A549 (cell line): ENCODE measurements around the gene DHRS12. TPM values are rescaled to one million over a fixed set of nuclear protein-coding genes. Genes with fewer than 3 reads are reported as not detected.

Experiments used
- ATAC-seq, 2 experiments: fragments of 200-7000 bp in 1 of 2; fragments of >200 bp in 1 of 2; cut with Nextera tagmentation in 1 of 2; cut with Tn5 transposase in 1 of 2; 3 replicates each; pipeline versions ENCODE4 v1.8.0 to v1.9.1; 2018 to 2020; ENCODE audit warnings: mild to moderate bottlenecking in 1 of 2, moderate library complexity in 1 of 2
- CTCF ChIA-PET: fragments of 300-600 bp; sonication (Branson Sonifier 250); formaldehyde crosslinking; extraction: SDS; loops from one replicate; lab custom pipeline; 2021; ENCODE audit warnings: antibody characterized with exemption, inconsistent platforms; lab: Yijun Ruan, JAX
- POLR2A ChIA-PET: fragments of 350-600 bp; formaldehyde crosslinking; extraction: SDS; loops from one replicate; lab custom pipeline; 2021; ENCODE audit warnings: antibody characterized with exemption, inconsistent platforms; lab: Yijun Ruan, JAX
- DNase-seq, 2 experiments: peaks; one replicate each; pipeline versions ENCODE4 v3.0.0 to v3.0.0-alpha.2; 2011 to 2016; ENCODE audit warnings: low read depth in 1 of 2, low spot score in 1 of 2
- FAIRE-seq: peaks from 2 replicates; lab custom pipeline; 2011; peaks lifted over from hg19 to GRCh38; lab: Jason Lieb, UNC
- H3K27ac ChIP-seq, 2 experiments: fragments of >200 bp; sonication (Bioruptor Twin); formaldehyde crosslinking; 3 replicates each; pipeline ENCODE4 v1.5.1; 2016 to 2017
- H3K4me1 ChIP-seq: fragments of >200 bp; sonication (Bioruptor Twin); formaldehyde crosslinking; 3 replicates; pipeline ENCODE4 v1.6.1; 2016
- H3K4me2 ChIP-seq: fragments of >200 bp; sonication (Bioruptor Twin); formaldehyde crosslinking; 3 replicates; pipeline ENCODE4 v1.6.1; 2016
- H3K4me3 ChIP-seq: fragments of >200 bp; sonication (Bioruptor Twin); formaldehyde crosslinking; 3 replicates; pipeline ENCODE4 v1.5.1; 2016
- H3K9me3 ChIP-seq: fragments of >200 bp; sonication (Bioruptor Twin); formaldehyde crosslinking; 3 replicates; pipeline ENCODE4 v1.6.1; 2016
- BCL3 ChIP-seq: fragments of >200 bp; sonication (Bioruptor Twin); formaldehyde crosslinking; IDR thresholded peaks from 3 replicates; pipeline ENCODE4 v1.6.1; 2016
- CBX2 ChIP-seq: fragments of 200-600 bp; sonication (generic); IDR thresholded peaks from 2 replicates; pipeline ENCODE4 v1.6.1; 2016; ENCODE audit warnings: low read depth, mild to moderate bottlenecking, borderline replicate concordance
- CEBPB ChIP-seq, 2 experiments: fragments of >200 bp in 1 of 2; sonication (Bioruptor Twin) in 1 of 2; formaldehyde crosslinking in 1 of 2; IDR thresholded peaks; 2 replicates each; pipeline ENCODE4 v1.6.1; 2012 to 2016
- CHD2 ChIP-seq: fragments of 150-350 bp; IDR thresholded peaks from 2 replicates; pipeline ENCODE4 v1.6.1; 2014; ENCODE audit warnings: low read length; ENCODE audit not compliant: partially characterized antibody
- HEYL ChIP-seq: fragments of 250-450 bp; sonication (Bioruptor Pico); IDR thresholded peaks from 2 replicates; pipeline ENCODE4 v1.8.0; 2021; ENCODE audit warnings: mild to moderate bottlenecking, moderate library complexity
- HOXB13 ChIP-seq: fragments of 250-450 bp; sonication (Bioruptor Pico); IDR thresholded peaks from 2 replicates; pipeline ENCODE4 v1.5.0; 2020; ENCODE audit warnings: low read depth, mild to moderate bottlenecking, moderate library complexity
- KDM1A ChIP-seq: fragments of 200-600 bp; sonication (generic); IDR thresholded peaks from 2 replicates; pipeline ENCODE4 v1.6.1; 2016; ENCODE audit warnings: low read depth, mild to moderate bottlenecking
- KDM5A ChIP-seq: fragments of 200-600 bp; sonication (generic); IDR thresholded peaks from 2 replicates; pipeline ENCODE4 v1.6.1; 2016; ENCODE audit warnings: antibody characterized with exemption, mild to moderate bottlenecking
- MAX ChIP-seq: IDR thresholded peaks from 2 replicates; pipeline ENCODE4 v1.6.1; 2012
- MAZ ChIP-seq: fragments of 150-350 bp; IDR thresholded peaks from 2 replicates; pipeline ENCODE4 v1.6.1; 2014; ENCODE audit warnings: antibody characterized with exemption, low read depth, low read length, borderline replicate concordance
- MYC ChIP-seq: IDR thresholded peaks from 2 replicates; pipeline ENCODE4 v1.6.1; 2012; ENCODE audit warnings: mild to moderate bottlenecking, inconsistent platforms, low read length, improper control_type of control experiment, borderline replicate concordance
- NPAS2 ChIP-seq: fragments of 250-450 bp; sonication (Bioruptor Pico); IDR thresholded peaks from 2 replicates; pipeline ENCODE4 v1.8.0; 2022; ENCODE audit warnings: mild to moderate bottlenecking, moderate library complexity, borderline replicate concordance
- PHF8 ChIP-seq: fragments of 200-600 bp; sonication (generic); IDR thresholded peaks from 2 replicates; pipeline ENCODE4 v1.6.1; 2016; ENCODE audit warnings: low read depth, mild to moderate bottlenecking, antibody characterized with exemption, moderate library complexity, borderline replicate concordance
- RAD21 ChIP-seq, 2 experiments: fragments of >200 bp in 1 of 2; sonication (Bioruptor Twin) in 1 of 2; formaldehyde crosslinking in 1 of 2; IDR thresholded peaks in 1 of 2; conservative IDR thresholded peaks in 1 of 2; 2 replicates in 1 of 2; 3 replicates in 1 of 2; pipeline ENCODE4 v1.6.1; 2012 to 2018; ENCODE audit warnings: inconsistent platforms in 1 of 2
- RARB ChIP-seq: fragments of 250-450 bp; sonication (Bioruptor Pico); IDR thresholded peaks from 2 replicates; pipeline ENCODE4 v1.8.0; 2021; ENCODE audit warnings: mild to moderate bottlenecking, moderate library complexity
- REST ChIP-seq: fragments of 200-600 bp; sonication (generic); IDR thresholded peaks from 2 replicates; pipeline ENCODE4 v1.6.1; 2016; ENCODE audit warnings: antibody characterized with exemption, mild to moderate bottlenecking, moderate library complexity
- RNF2 ChIP-seq: fragments of 200-600 bp; sonication (generic); IDR thresholded peaks from 2 replicates; pipeline ENCODE4 v1.6.1; 2016; ENCODE audit warnings: low read depth, mild to moderate bottlenecking, antibody characterized with exemption, moderate library complexity, borderline replicate concordance
- SMC3 ChIP-seq: fragments of >200 bp; sonication (Bioruptor Twin); formaldehyde crosslinking; IDR thresholded peaks from 3 replicates; pipeline ENCODE4 v1.6.1; 2018; ENCODE audit warnings: inconsistent platforms
- SREBF2 ChIP-seq: fragments of 450-650 bp; IDR thresholded peaks from 2 replicates; pipeline ENCODE4 v1.6.1; 2014; ENCODE audit warnings: mild to moderate bottlenecking, moderate library complexity
- TP53 ChIP-seq: fragments of 250-450 bp; sonication (Bioruptor Pico); IDR thresholded peaks from 2 replicates; pipeline ENCODE4 v1.5.0; 2021; ENCODE audit warnings: mild to moderate bottlenecking, moderate library complexity
- WGBS: methylation state at CpG from one replicate; pipeline ENCODE4 v1.1.6; 2017; ENCODE audit errors: missing lambda C conversion rate; 5-methylcytosine and 5-hydroxymethylcytosine counted together
- polyA plus RNA-seq, 4 experiments: library from polyadenylated mRNA; depleted of rRNA in 3 of 4; stranded (reverse); fragments of >200 nt; fragmentation: RNase III in 1 of 4; extraction: RNeasy Plus Mini Kit Qiagen cat#74134 plus additional on column Dnase treatment in 1 of 4; gene quantifications; 2 replicates in 3 of 4; 3 replicates in 1 of 4; pipeline ENCODE4 v1.2.3, GENCODE V29; 2011 to 2017

Gene DHRS12
- polyA plus RNA-seq, 2 of the 4 experiments (the other 2 are of a cell fraction): 4.2 to 7.5 TPM

- FAIRE-seq (no peak), ATAC-seq (no peak), DNase-seq (no peak)
- no peaks in the 10 kb centered on the region for H3K4me1 ChIP-seq
- no peak overlapping the region for H3K4me2 ChIP-seq
- ChIA-PET POLR2A (no interaction called here), CTCF (interaction anchor here (6.6 kb wide), 1 partner anchor 14 kb away, joined by 33 read pairs; no protein-coding TSS in a partner anchor)
- no peaks in the 10 kb centered on the region for H3K9me3 ChIP-seq
- no peak overlapping the region for H3K4me3 ChIP-seq
- no peak overlapping the region for H3K27ac ChIP-seq
- 80% methylated on average over 1 of the region's 1 CpG for WGBS
- TF ChIP-seq TP53 (no peak), KDM5A (no peak)
Measured at GRCh38 chr13:51784097-51784496, 19.9 kb downstream of the DHRS12 start.

GRCh38 chr13:51783428-51784094, 20.4 kb downstream of the DHRS12 start:
- H3K9me3 ChIP-seq: no peaks in the 10 kb centered on the region
- H3K4me3 ChIP-seq: no peak overlapping the region
- POLR2A ChIA-PET: interaction anchor here (1.3 kb wide), 1 partner anchor 330 kb away, joined by 5 read pairs; the partner anchor contains the start of gene INTS6
- DNase-seq: no peak
- no peaks in the 10 kb centered on the region for H3K4me1 ChIP-seq
- H3K27ac ChIP-seq: no peak overlapping the region
- TF ChIP-seq KDM1A (no peak), CEBPB (IDR thresholded peaks at IDR 0.05) (no peak), SMC3 (no peak), BCL3 (no peak), CBX2 (no peak), MAX (no peak), RAD21 (conservative IDR thresholded peaks at IDR 0.05 in 1 of 2, IDR thresholded peaks at IDR 0.05 in 1 of 2) (no peak), HEYL (CRISPR knock-in tag) (no peak)
- TF ChIP-seq, all 56 proteins: peak for 0
- CTCF ChIA-PET: interaction anchor here (0.8 to 6.6 kb wide), 4 partner anchors 14 to 635 kb away, joined by 3 to 33 read pairs (median 3); no protein-coding TSS in a partner anchor
- no peak overlapping the region for H3K4me2 ChIP-seq
- no peak for FAIRE-seq
- ATAC-seq: no peak
- 83% methylated on average over 9 of the region's 9 CpGs for WGBS

- 84% methylated on average over 15 of the region's 15 CpGs for WGBS
- Histone ChIP-seq H3K27ac (no peak overlapping the region), H3K4me3 (no peak overlapping the region), H3K4me2 (no peak overlapping the region), H3K4me1 (no peaks in the 10 kb centered on the region), H3K9me3 (no peaks in the 10 kb centered on the region)
- no peak for FAIRE-seq
- ChIA-PET POLR2A (interaction anchor here (1.3 kb wide), 1 partner anchor 329 kb away, joined by 5 read pairs; the partner anchor contains the start of gene INTS6), CTCF (interaction anchor here (0.9 to 6.6 kb wide), 8 partner anchors 10 to 657 kb away, joined by 3 to 33 read pairs (median 3); no protein-coding TSS in a partner anchor)
- no peak for DNase-seq
- TF ChIP-seq CHD2 (no peak), SMC3 (no peak), KDM5A (no peak), MAX (no peak), MAZ (no peak), SREBF2 (no peak), PHF8 (no peak), REST (no peak), MYC (no peak), RARB (CRISPR knock-in tag) (no peak), HOXB13 (CRISPR knock-in tag) (no peak), NPAS2 (CRISPR knock-in tag) (no peak), TP53 (no peak), RNF2 (no peak)
- no peak; a peak in 1 of 6 replicates for ATAC-seq
Measured at GRCh38 chr13:51782026-51782710, 21.8 kb downstream of the DHRS12 start.
